ENCODE measurements around the gene PGA4.

- no peak for TF ChIP-seq CTCF (IDR thresholded peaks at IDR 0.05)
- no peak for TF ChIP-seq POLR2A (IDR thresholded peaks at IDR 0.05)
These were observed 49.3 kb upstream of the PGA4 start for GRCh38 chr11:61172888-61173287.
